AG04450 (cell line): ENCODE measurements around the gene RNF212. TPM values are rescaled to one million over a fixed set of nuclear protein-coding genes. Genes with fewer than 3 reads are reported as not detected.

Experiments
- CTCF ChIA-PET: fragments of 300-600, 350-600 bp; formaldehyde crosslinking; extraction: SDS; loops from one replicate; lab custom pipeline; 2022; ENCODE audit warnings: antibody characterized with exemption, inconsistent platforms; lab: Charles Lee
- POLR2A ChIA-PET: fragments of 350-600 bp; formaldehyde crosslinking; extraction: SDS; loops from one replicate; lab custom pipeline; 2021; ENCODE audit warnings: antibody characterized with exemption, inconsistent platforms; lab: Yijun Ruan, JAX
- DNase-seq: peaks from one replicate; pipeline ENCODE4 v3.0.0-alpha.2; 2011; ENCODE audit warnings: low read depth, low spot score
- H3K27ac ChIP-seq: one replicate; pipeline ENCODE4 v1.5.1; 2012; ENCODE audit warnings: low read depth, low read length, control low read depth
- H3K27me3 ChIP-seq: one replicate; pipeline ENCODE4 v1.6.0; 2012; ENCODE audit warnings: low read length; ENCODE audit not compliant: control insufficient read depth, insufficient read depth
- H3K4me3 ChIP-seq: 2 replicates; pipeline ENCODE4 v1.5.1; 2011; ENCODE audit warnings: mild to moderate bottlenecking, low read depth, low read length, control low read depth
- H3K9me3 ChIP-seq: 2 replicates; pipeline ENCODE4 v1.5.1; 2012; ENCODE audit warnings: low read length; ENCODE audit not compliant: control insufficient read depth, insufficient read depth
- polyA plus RNA-seq: library from polyadenylated mRNA; depleted of rRNA; stranded (reverse); fragments of >200 nt; gene quantifications from 2 replicates; pipeline ENCODE4 v1.2.3, GENCODE V29; 2011
- TF ChIP-seq, protein P1 (sequence below): IDR thresholded peaks from 2 replicates; pipeline ENCODE4 v1.5.1; 2011; ENCODE audit warnings: low read depth, low read length, control low read depth, inconsistent platforms

The RNF212 gene
- polyA plus RNA-seq, 1 experiment = 0.88 TPM

DNA sequence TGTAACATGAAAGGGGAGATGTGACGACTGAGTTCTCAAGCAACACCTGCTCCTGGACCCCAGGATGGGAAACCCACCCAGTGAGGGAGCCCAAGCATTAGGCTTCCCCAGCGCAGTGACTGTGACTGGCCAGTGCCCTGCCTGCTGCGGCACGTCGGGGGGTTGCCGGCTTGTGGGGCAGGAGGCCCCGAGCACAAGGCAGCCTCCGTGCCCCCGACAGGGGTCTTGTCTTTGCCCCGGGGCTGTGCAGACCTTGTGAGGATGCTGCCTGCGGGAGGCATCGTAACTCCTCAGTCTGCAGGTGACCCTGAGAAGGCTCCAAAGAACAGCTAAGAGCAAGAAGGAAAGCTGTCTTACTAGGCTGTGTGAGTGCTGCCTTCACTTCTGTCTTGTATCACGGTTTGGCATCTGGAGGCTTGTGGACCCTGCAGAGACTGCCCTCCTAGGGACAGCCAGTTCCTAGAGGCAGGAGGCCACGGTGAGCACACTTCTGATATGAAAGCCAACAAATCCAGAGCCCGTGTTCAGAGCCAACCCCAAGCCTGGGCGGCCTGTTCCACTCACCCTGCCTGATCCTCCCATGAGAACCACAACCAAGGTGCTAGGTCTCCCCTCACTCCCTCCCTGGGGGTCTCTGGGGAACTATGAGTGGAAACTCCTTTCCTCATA lies 54.2 kb downstream of the RNF212 start:
- POLR2A ChIA-PET = no interaction called here
- no peaks in the 10 kb centered on the region; the same call in 1 of the 2 replicates for H3K9me3 ChIP-seq
- DNase-seq = no peak
- H3K4me3 ChIP-seq = no peak overlapping the region
- H3K27me3 ChIP-seq = peaks cover 57% of the 10 kb centered on the region
- CTCF ChIA-PET = no interaction called here
- TF ChIP-seq, protein P1, sequence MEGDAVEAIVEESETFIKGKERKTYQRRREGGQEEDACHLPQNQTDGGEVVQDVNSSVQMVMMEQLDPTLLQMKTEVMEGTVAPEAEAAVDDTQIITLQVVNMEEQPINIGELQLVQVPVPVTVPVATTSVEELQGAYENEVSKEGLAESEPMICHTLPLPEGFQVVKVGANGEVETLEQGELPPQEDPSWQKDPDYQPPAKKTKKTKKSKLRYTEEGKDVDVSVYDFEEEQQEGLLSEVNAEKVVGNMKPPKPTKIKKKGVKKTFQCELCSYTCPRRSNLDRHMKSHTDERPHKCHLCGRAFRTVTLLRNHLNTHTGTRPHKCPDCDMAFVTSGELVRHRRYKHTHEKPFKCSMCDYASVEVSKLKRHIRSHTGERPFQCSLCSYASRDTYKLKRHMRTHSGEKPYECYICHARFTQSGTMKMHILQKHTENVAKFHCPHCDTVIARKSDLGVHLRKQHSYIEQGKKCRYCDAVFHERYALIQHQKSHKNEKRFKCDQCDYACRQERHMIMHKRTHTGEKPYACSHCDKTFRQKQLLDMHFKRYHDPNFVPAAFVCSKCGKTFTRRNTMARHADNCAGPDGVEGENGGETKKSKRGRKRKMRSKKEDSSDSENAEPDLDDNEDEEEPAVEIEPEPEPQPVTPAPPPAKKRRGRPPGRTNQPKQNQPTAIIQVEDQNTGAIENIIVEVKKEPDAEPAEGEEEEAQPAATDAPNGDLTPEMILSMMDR = no peak
- no peak overlapping the region for H3K27ac ChIP-seq

DNA sequence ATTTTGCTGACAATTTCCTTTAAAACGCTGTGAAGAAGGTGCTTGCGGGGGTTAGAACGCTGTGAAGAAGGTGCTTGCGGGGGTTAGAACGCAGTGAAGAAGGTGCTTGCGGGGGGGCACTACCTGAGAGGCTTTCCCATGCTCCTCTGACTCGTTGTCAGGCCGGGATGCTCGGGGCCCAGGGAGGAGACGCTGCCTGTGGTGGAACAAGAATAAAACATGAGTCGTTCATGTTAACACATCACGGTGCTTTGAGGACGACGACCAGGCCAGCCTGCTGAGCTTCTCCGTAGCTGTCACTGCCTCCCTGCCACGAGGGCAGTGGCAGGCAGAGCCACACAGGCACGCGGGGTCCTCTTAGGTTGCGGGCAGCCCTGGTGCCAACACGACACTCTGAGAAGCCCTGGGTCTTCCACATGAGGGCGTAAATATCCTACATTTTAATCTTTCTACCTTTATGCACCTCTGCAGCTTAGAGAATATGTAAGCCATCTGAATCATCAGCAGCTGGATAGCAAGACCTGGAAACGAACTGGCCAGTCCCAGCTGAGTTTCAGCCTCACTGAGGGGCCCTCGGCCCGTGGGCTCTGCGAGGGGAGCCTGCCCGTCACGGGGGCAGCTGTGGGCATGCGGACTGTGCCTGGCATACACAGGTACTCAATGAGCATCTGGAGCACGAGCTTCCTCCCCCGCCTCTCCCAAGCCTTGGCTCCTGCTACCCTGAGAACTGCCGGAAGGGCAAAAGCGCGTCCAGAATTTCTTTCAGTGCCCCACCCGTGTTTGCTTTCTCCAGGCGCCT lies 55.0 kb downstream of the RNF212 start:
- Histone ChIP-seq H3K9me3 (no peaks in the 10 kb centered on the region; the same call in 1 of the 2 replicates), H3K4me3 (no peak overlapping the region), H3K27ac (no peak overlapping the region), H3K27me3 (peaks cover 54% of the 10 kb centered on the region)
- CTCF ChIA-PET = no interaction called here
- POLR2A ChIA-PET = interaction anchor here (0.6 kb wide), 1 partner anchor 15 kb away, joined by 4 read pairs; no protein-coding TSS in a partner anchor
- DNase-seq = no peak
- TF ChIP-seq, protein P1 = no peak

DNA sequence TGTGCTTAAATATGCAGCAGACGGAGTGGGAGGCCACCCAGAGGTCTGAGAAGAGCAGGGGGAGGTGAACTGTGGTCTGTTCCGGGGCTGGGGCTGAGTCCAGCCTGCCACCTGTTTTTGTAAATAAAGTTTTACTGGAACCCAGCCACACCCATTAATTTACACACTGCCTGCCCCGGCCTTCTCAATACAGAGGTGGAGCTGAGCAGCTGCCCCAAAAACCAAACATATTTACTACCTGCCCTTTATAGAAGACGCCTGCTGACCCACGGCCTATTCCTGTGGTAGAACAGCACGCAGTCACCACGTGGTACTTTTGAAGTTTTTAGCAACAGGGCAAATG lies 56.0 kb downstream of the RNF212 start:
- POLR2A ChIA-PET = no interaction called here
- H3K27me3 ChIP-seq = peaks cover 57% of the 10 kb centered on the region
- CTCF ChIA-PET = interaction anchor here (1.3 kb wide), 1 partner anchor 74 kb away, joined by 3 read pairs; no protein-coding TSS in a partner anchor
- H3K27ac ChIP-seq = no peak overlapping the region
- H3K4me3 ChIP-seq = no peak overlapping the region
- peaks cover 4% of the 10 kb centered on the region; the same call in 1 of the 2 replicates for H3K9me3 ChIP-seq
- TF ChIP-seq, protein P1 = no peak
- no peak for DNase-seq

DNA sequence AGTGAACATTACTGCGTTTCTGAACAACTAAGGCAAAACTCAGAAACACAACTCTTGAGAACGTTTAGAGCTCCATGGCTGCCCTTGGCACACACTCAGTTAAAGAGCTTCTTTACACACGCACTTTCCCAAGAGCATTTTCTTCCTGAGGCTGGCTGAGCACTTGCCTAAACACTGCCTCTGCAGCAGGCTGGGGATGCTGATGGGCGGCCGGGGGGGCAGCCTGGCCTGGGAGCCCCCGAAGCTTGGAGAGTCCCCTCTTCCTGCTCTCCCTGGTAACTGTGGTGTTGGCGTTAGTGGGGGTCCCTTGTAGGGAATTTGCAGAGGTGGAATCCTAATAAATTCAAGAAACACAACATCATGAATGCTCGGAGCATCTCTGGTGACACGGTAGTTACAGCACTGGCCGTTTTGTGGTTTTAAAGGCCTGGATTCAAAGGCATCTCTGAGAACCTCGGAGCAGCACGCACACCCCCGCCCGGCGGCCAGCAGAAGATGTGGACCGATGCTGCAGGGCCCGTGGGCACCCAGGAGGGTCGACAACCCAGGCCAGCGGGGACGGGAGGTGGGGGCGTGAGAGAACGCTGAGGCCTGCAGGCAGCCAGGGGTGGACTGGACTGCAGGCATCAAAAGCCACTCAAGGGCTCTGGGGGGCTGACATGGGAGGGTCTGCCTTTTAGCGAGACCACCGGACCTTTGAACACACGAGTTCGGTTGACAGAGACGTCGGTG lies 56.5 kb downstream of the RNF212 start:
- TF ChIP-seq, protein P1 = no peak
- DNase-seq = no peak
- H3K27ac ChIP-seq = no peak overlapping the region
- peaks cover 60% of the 10 kb centered on the region for H3K27me3 ChIP-seq
- CTCF ChIA-PET = interaction anchor here (1.0 to 1.3 kb wide), 2 partner anchors 17 to 74 kb away, joined by 3 read pairs; no protein-coding TSS in a partner anchor
- POLR2A ChIA-PET = no interaction called here
- peaks cover 9% of the 10 kb centered on the region; the same call in 1 of the 2 replicates for H3K9me3 ChIP-seq
- no peak overlapping the region for H3K4me3 ChIP-seq
